ENCODE results near the gene CABP2.

Gene CABP2

GRCh38 chr11:67534070-67534679, 10.9 kb upstream of the CABP2 start:
- Histone ChIP-seq H3K27me3 (replicated peaks; ENCODE audit: control insufficient read depth, insufficient read depth, low read length) (no peaks in the 10 kb centered on the region; the same call in 1 of the 2 replicates), H3K36me3 (ENCODE audit: control insufficient read depth, insufficient read depth, low read length) (no peaks in the 10 kb centered on the region), H3K4me3 (replicated peaks; ENCODE audit: low read depth, low read length) (no peak overlapping the region)
- DNase-seq (ENCODE audit: extremely low read depth, insufficient read length), result no peak
- no peak for TF ChIP-seq CTCF (IDR thresholded peaks at IDR 0.05; ENCODE audit: insufficient read depth, low read length, poor library complexity, severe bottlenecking)

- no peak for DNase-seq (ENCODE audit: extremely low read depth, insufficient read length)
- Histone ChIP-seq H3K27me3 (replicated peaks; ENCODE audit: control insufficient read depth, insufficient read depth, low read length) (no peaks in the 10 kb centered on the region; the same call in 1 of the 2 replicates), H3K4me3 (replicated peaks; ENCODE audit: low read depth, low read length) (no peak overlapping the region), H3K36me3 (ENCODE audit: control insufficient read depth, insufficient read depth, low read length) (no peaks in the 10 kb centered on the region)
- no peak for TF ChIP-seq CTCF (IDR thresholded peaks at IDR 0.05; ENCODE audit: insufficient read depth, low read length, poor library complexity, severe bottlenecking)
Observed at GRCh38 chr11:67532889-67533288, 9.6 kb upstream of the CABP2 start.

- H3K4me3 ChIP-seq (replicated peaks; ENCODE audit: low read depth, low read length), result no peak overlapping the region
- H3K36me3 ChIP-seq (ENCODE audit: control insufficient read depth, insufficient read depth, low read length), result no peaks in the 10 kb centered on the region
- H3K27me3 ChIP-seq (replicated peaks; ENCODE audit: control insufficient read depth, insufficient read depth, low read length), result no peaks in the 10 kb centered on the region; the same call in 1 of the 2 replicates
- TF ChIP-seq CTCF (IDR thresholded peaks at IDR 0.05; ENCODE audit: insufficient read depth, low read length, poor library complexity, severe bottlenecking), result no peak
- DNase-seq (ENCODE audit: extremely low read depth, insufficient read length), result no peak
Observed at GRCh38 chr11:67530282-67530592, 7.0 kb upstream of the CABP2 start.

GRCh38 chr11:67528376-67528775, 5.1 kb upstream of the CABP2 start:
- no peaks in the 10 kb centered on the region; the same call in 1 of the 2 replicates for H3K27me3 ChIP-seq (replicated peaks; ENCODE audit: control insufficient read depth, insufficient read depth, low read length)
- no peaks in the 10 kb centered on the region for H3K36me3 ChIP-seq (ENCODE audit: control insufficient read depth, insufficient read depth, low read length)
- no peak for DNase-seq (ENCODE audit: extremely low read depth, insufficient read length)
- no peak for TF ChIP-seq CTCF (IDR thresholded peaks at IDR 0.05; ENCODE audit: insufficient read depth, low read length, poor library complexity, severe bottlenecking)
- H3K4me3 ChIP-seq (replicated peaks; ENCODE audit: low read depth, low read length), result no peak overlapping the region

- Histone ChIP-seq H3K27me3 (replicated peaks; ENCODE audit: control insufficient read depth, insufficient read depth, low read length) (no peaks in the 10 kb centered on the region; the same call in 1 of the 2 replicates), H3K4me3 (replicated peaks; ENCODE audit: low read depth, low read length) (no peak overlapping the region), H3K36me3 (ENCODE audit: control insufficient read depth, insufficient read depth, low read length) (no peaks in the 10 kb centered on the region)
- no peak for DNase-seq (ENCODE audit: extremely low read depth, insufficient read length)
- no peak for TF ChIP-seq CTCF (IDR thresholded peaks at IDR 0.05; ENCODE audit: insufficient read depth, low read length, poor library complexity, severe bottlenecking)
Observed at GRCh38 chr11:67525275-67525976, 2.2 kb upstream of the CABP2 start.

All from GM06990 (cell line).